ENCODE results near the gene NOS1AP. TPM values are rescaled to one million over a fixed set of nuclear protein-coding genes. Genes with fewer than 3 reads are reported as not detected.
A peak's percentile ranks its signal among the peaks of the same experiment; 100 is the strongest.

The NOS1AP gene
- total and polyA plus RNA-seq, 2 experiments from 2014 or later = 5.8 to 6.6 TPM

DNA sequence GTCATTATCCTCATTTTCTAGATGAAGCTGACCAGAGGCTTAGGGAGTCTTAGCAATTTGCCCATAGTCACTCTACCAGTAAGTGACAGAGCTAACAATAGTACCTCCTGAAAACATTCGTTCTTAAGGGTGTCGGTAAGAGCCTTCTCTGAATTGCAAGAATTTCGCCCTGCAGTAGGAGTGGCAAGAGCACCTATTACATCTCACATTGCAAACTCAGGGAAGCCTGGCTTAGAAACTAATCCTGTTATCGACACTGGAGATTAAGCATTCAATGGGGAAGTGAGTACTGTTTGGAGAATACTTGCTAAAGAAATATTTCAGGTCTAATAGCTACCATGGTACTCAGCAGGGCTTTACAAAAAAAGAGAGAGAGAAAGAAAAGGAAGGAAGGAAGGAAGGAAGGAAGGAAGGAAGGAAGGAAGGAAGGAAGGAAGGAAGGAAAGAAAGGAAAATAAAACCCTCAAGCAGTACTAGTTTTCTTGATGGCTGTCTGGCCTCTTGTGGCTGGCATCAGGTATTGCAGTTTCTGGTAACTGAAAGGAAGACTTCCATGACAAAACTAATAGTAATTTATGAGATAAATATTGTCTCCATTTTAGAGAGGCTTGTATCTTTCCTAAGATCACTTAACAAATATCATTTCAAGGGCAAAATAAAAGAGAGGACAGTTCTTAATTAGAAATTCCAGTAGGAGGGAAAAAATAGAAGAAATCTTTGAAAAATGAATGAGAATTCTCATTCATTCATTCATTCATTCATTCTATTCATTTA, 322.5 kb downstream of the NOS1AP start:
- Mint-ChIP-seq H3K36me3 (ENCODE audit: low read depth) (no peaks in the 10 kb centered on the region), H3K27ac (no peak overlapping the region; the same call in 1 of the 2 replicates), H3K27me3 (ENCODE audit: insufficient read depth, low read depth, poor library complexity) (peaks cover 5% of the 10 kb centered on the region), H3K4me3 (no peak overlapping the region), H3K4me1 (peaks cover 33% of the 10 kb centered on the region), H3K9me3 (no peaks in the 10 kb centered on the region)
- TF ChIP-seq, protein P1, sequence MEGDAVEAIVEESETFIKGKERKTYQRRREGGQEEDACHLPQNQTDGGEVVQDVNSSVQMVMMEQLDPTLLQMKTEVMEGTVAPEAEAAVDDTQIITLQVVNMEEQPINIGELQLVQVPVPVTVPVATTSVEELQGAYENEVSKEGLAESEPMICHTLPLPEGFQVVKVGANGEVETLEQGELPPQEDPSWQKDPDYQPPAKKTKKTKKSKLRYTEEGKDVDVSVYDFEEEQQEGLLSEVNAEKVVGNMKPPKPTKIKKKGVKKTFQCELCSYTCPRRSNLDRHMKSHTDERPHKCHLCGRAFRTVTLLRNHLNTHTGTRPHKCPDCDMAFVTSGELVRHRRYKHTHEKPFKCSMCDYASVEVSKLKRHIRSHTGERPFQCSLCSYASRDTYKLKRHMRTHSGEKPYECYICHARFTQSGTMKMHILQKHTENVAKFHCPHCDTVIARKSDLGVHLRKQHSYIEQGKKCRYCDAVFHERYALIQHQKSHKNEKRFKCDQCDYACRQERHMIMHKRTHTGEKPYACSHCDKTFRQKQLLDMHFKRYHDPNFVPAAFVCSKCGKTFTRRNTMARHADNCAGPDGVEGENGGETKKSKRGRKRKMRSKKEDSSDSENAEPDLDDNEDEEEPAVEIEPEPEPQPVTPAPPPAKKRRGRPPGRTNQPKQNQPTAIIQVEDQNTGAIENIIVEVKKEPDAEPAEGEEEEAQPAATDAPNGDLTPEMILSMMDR (conservative IDR thresholded peaks at IDR 0.05; ENCODE audit: low read depth in 2 of 2) = peak; percentile 84 to 88
- TF ChIP-seq, protein P2, sequence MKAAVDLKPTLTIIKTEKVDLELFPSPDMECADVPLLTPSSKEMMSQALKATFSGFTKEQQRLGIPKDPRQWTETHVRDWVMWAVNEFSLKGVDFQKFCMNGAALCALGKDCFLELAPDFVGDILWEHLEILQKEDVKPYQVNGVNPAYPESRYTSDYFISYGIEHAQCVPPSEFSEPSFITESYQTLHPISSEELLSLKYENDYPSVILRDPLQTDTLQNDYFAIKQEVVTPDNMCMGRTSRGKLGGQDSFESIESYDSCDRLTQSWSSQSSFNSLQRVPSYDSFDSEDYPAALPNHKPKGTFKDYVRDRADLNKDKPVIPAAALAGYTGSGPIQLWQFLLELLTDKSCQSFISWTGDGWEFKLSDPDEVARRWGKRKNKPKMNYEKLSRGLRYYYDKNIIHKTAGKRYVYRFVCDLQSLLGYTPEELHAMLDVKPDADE (IDR thresholded peaks at IDR 0.05) = no peak
- Histone ChIP-seq H4K20me1 (replicated peaks; ENCODE audit: insufficient read depth) (no peaks in the 10 kb centered on the region), H3K36me3 (ENCODE audit: insufficient read depth) (no peaks in the 10 kb centered on the region), H3K27me3 (ENCODE audit: insufficient read depth) (no peaks in the 10 kb centered on the region), H3K4me2 (no peak overlapping the region), H2AFZ (no peak overlapping the region), H3K79me2 (replicated peaks; ENCODE audit: insufficient read depth) (no peaks in the 10 kb centered on the region), H3K9me2 (ENCODE audit: insufficient read depth) (no peaks in the 10 kb centered on the region), H3F3A (replicated peaks; ENCODE audit: low read depth) (no peaks in the 10 kb centered on the region), H3K27ac (ENCODE audit: low read depth) (no peak overlapping the region), H3K4me3 (no peak overlapping the region), H3K4me1 (ENCODE audit: insufficient read depth) (peaks cover 4% of the 10 kb centered on the region; the same call in 1 of the 2 replicates)
- peak; percentile 59 for ATAC-seq
- DNase-seq (ENCODE audit: low spot score) = peak; percentile 67

DNA sequence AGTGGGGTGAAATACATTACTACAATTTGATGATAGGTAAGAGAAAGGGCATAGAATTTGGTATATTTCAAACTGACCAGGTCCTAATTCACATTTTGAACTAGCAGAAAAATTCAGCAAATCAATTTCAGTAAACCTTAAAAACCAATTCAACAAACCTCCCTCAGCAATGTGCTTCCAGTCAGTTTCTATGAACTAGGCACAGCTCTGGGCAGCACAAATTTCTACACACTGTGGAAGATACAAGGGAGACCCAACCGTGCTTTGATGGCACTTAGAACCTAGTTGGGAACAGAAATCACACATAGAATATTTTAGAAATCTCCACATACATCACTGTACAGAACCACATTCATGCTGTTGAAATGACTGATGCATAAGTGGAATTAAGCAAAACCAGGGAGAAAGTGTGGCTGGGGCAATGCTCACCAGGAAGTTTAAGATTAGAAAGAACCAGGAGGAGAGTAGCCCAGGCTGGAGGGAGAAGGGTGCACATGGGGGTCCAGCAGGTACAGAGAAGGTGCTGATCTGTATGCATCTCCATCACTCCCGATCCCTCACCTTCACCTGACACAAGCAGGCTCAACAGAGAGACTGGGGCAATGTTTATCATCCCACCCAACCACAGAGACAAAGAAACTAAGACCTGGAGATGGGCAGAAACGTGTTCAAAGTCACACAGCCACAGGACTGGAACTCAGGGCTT, 326.9 kb downstream of the NOS1AP start:
- Histone ChIP-seq H3K27me3 (ENCODE audit: insufficient read depth) (no peaks in the 10 kb centered on the region), H3K4me2 (no peak overlapping the region), H2AFZ (no peak overlapping the region), H3K9me2 (ENCODE audit: insufficient read depth) (no peaks in the 10 kb centered on the region), H3F3A (replicated peaks; ENCODE audit: low read depth) (no peaks in the 10 kb centered on the region), H3K79me2 (replicated peaks; ENCODE audit: insufficient read depth) (no peaks in the 10 kb centered on the region), H4K20me1 (replicated peaks; ENCODE audit: insufficient read depth) (no peaks in the 10 kb centered on the region), H3K27ac (ENCODE audit: low read depth) (no peak overlapping the region), H3K36me3 (ENCODE audit: insufficient read depth) (no peaks in the 10 kb centered on the region), H3K4me3 (no peak overlapping the region), H3K4me1 (ENCODE audit: insufficient read depth) (peaks cover 26% of the 10 kb centered on the region)
- H3K27ac Mint-ChIP-seq = no peak overlapping the region
- DNase-seq (ENCODE audit: low spot score) (no peak), ATAC-seq (no peak)
- no peak for TF ChIP-seq JUNB (IDR thresholded peaks at IDR 0.05; ENCODE audit: unreplicated experiment)
- TF ChIP-seq CREB1 (CRISPR knock-in tag; IDR thresholded peaks at IDR 0.05; ENCODE audit: low read depth) = no peak
- TF ChIP-seq, protein P3, sequence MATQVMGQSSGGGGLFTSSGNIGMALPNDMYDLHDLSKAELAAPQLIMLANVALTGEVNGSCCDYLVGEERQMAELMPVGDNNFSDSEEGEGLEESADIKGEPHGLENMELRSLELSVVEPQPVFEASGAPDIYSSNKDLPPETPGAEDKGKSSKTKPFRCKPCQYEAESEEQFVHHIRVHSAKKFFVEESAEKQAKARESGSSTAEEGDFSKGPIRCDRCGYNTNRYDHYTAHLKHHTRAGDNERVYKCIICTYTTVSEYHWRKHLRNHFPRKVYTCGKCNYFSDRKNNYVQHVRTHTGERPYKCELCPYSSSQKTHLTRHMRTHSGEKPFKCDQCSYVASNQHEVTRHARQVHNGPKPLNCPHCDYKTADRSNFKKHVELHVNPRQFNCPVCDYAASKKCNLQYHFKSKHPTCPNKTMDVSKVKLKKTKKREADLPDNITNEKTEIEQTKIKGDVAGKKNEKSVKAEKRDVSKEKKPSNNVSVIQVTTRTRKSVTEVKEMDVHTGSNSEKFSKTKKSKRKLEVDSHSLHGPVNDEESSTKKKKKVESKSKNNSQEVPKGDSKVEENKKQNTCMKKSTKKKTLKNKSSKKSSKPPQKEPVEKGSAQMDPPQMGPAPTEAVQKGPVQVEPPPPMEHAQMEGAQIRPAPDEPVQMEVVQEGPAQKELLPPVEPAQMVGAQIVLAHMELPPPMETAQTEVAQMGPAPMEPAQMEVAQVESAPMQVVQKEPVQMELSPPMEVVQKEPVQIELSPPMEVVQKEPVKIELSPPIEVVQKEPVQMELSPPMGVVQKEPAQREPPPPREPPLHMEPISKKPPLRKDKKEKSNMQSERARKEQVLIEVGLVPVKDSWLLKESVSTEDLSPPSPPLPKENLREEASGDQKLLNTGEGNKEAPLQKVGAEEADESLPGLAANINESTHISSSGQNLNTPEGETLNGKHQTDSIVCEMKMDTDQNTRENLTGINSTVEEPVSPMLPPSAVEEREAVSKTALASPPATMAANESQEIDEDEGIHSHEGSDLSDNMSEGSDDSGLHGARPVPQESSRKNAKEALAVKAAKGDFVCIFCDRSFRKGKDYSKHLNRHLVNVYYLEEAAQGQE (IDR thresholded peaks at IDR 0.05; ENCODE audit: unreplicated experiment) = no peak
- TF ChIP-seq STAT1 (IDR thresholded peaks at IDR 0.05; ENCODE audit: unreplicated experiment) = no peak
- no peak for TF ChIP-seq EZH2 (IDR thresholded peaks at IDR 0.05; ENCODE audit: low read depth, unreplicated experiment)
- TF ChIP-seq, protein P1 (conservative IDR thresholded peaks at IDR 0.05; ENCODE audit: low read depth in 2 of 2) = no peak
- peaks cover 2% of the 10 kb centered on the region for H3K27me3 Mint-ChIP-seq (ENCODE audit: insufficient read depth, low read depth, poor library complexity)
- no peak overlapping the region for H3K4me3 Mint-ChIP-seq
- H3K36me3 Mint-ChIP-seq (ENCODE audit: low read depth) = no peaks in the 10 kb centered on the region
- no peaks in the 10 kb centered on the region for H3K9me3 Mint-ChIP-seq
- H3K4me1 Mint-ChIP-seq = peaks cover 32% of the 10 kb centered on the region
